ENCODE measurements around the gene ZNF366.

The ZNF366 gene

GRCh38 chr5:72460413-72460812, 46.8 kb downstream of the ZNF366 start:
- no peak overlapping the region for H3K4me2 ChIP-seq (ENCODE audit: low read length)
- H3K18ac ChIP-seq (ENCODE audit: low read length): no peak overlapping the region
- no peak overlapping the region for H3K9ac ChIP-seq (ENCODE audit: low read length)
- DNase-seq: no peak
- no peak overlapping the region for H4K8ac ChIP-seq (ENCODE audit: low read depth, low read length)
- no peak overlapping the region for H3K4me3 ChIP-seq (ENCODE audit: low read length)
- no peaks in the 10 kb centered on the region for H3K27me3 ChIP-seq (ENCODE audit: insufficient read depth, low read length, poor library complexity)
- H3K4me1 ChIP-seq (ENCODE audit: control insufficient read depth, low read depth, low read length): no peaks in the 10 kb centered on the region
- H3K23ac ChIP-seq (ENCODE audit: low read length): no peak overlapping the region
- no peaks in the 10 kb centered on the region for H3K79me1 ChIP-seq (ENCODE audit: low read length)
- H3K4ac ChIP-seq (ENCODE audit: low read depth, low read length): no peak overlapping the region
- H2BK15ac ChIP-seq (replicated peaks; ENCODE audit: low read depth): no peak overlapping the region
- no peaks in the 10 kb centered on the region for H3K36me3 ChIP-seq (ENCODE audit: control insufficient read depth, insufficient read depth, low read length)
- no peak overlapping the region for H2BK5ac ChIP-seq (ENCODE audit: low read length)
- H3K27ac ChIP-seq (ENCODE audit: low read depth, low read length): no peak overlapping the region
- H3K56ac ChIP-seq (ENCODE audit: low read length): no peak overlapping the region
- H3K79me2 ChIP-seq (ENCODE audit: control insufficient read depth, insufficient read depth, low read length): no peaks in the 10 kb centered on the region
- H2BK120ac ChIP-seq (ENCODE audit: low read depth, low read length): no peak overlapping the region
- H2AK5ac ChIP-seq (ENCODE audit: low read length): no peak overlapping the region
- WGBS (ENCODE audit: extremely low coverage, insufficient coverage, low lambda C conversion rate): no CpG with 5 or more reads among the region's 27 CpGs
- no peak overlapping the region for H4K5ac ChIP-seq (ENCODE audit: low read length)

GRCh38 chr5:72459913-72460312, 47.3 kb downstream of the ZNF366 start:
- Histone ChIP-seq H3K4me1 (ENCODE audit: control insufficient read depth, low read depth, low read length) (no peaks in the 10 kb centered on the region), H4K8ac (ENCODE audit: low read depth, low read length) (no peak overlapping the region), H2BK15ac (replicated peaks; ENCODE audit: low read depth) (no peak overlapping the region), H3K18ac (ENCODE audit: low read length) (no peak overlapping the region), H3K4ac (ENCODE audit: low read depth, low read length) (no peak overlapping the region), H3K4me3 (ENCODE audit: low read length) (no peak overlapping the region), H3K27me3 (ENCODE audit: insufficient read depth, low read length, poor library complexity) (no peaks in the 10 kb centered on the region), H3K79me2 (ENCODE audit: control insufficient read depth, insufficient read depth, low read length) (no peaks in the 10 kb centered on the region), H2AK5ac (ENCODE audit: low read length) (no peak overlapping the region), H4K5ac (ENCODE audit: low read length) (no peak overlapping the region), H2BK120ac (ENCODE audit: low read depth, low read length) (no peak overlapping the region), H3K23ac (ENCODE audit: low read length) (no peak overlapping the region), H3K56ac (ENCODE audit: low read length) (no peak overlapping the region), H2BK5ac (ENCODE audit: low read length) (no peak overlapping the region), H3K79me1 (ENCODE audit: low read length) (no peaks in the 10 kb centered on the region), H3K36me3 (ENCODE audit: control insufficient read depth, insufficient read depth, low read length) (no peaks in the 10 kb centered on the region), H3K4me2 (ENCODE audit: low read length) (no peak overlapping the region), H3K9ac (ENCODE audit: low read length) (no peak overlapping the region), H3K27ac (ENCODE audit: low read depth, low read length) (no peak overlapping the region)
- DNase-seq: no peak
- no CpG with 5 or more reads among the region's 18 CpGs for WGBS (ENCODE audit: extremely low coverage, insufficient coverage, low lambda C conversion rate)

GRCh38 chr5:72459089-72459661, 48.0 kb downstream of the ZNF366 start:
- Histone ChIP-seq H3K23ac (ENCODE audit: low read length) (no peak overlapping the region), H3K36me3 (ENCODE audit: control insufficient read depth, insufficient read depth, low read length) (no peaks in the 10 kb centered on the region), H3K4me1 (ENCODE audit: control insufficient read depth, low read depth, low read length) (no peaks in the 10 kb centered on the region), H4K8ac (ENCODE audit: low read depth, low read length) (no peak overlapping the region), H3K79me1 (ENCODE audit: low read length) (no peaks in the 10 kb centered on the region), H3K79me2 (ENCODE audit: control insufficient read depth, insufficient read depth, low read length) (no peaks in the 10 kb centered on the region), H3K4ac (ENCODE audit: low read depth, low read length) (no peak overlapping the region), H2BK120ac (ENCODE audit: low read depth, low read length) (no peak overlapping the region), H2BK15ac (replicated peaks; ENCODE audit: low read depth) (no peak overlapping the region), H3K56ac (ENCODE audit: low read length) (no peak overlapping the region), H3K4me3 (ENCODE audit: low read length) (no peak overlapping the region), H4K5ac (ENCODE audit: low read length) (no peak overlapping the region), H3K18ac (ENCODE audit: low read length) (no peak overlapping the region), H3K27ac (ENCODE audit: low read depth, low read length) (no peak overlapping the region), H3K27me3 (ENCODE audit: insufficient read depth, low read length, poor library complexity) (no peaks in the 10 kb centered on the region), H2BK5ac (ENCODE audit: low read length) (no peak overlapping the region), H2AK5ac (ENCODE audit: low read length) (no peak overlapping the region), H3K9ac (ENCODE audit: low read length) (no peak overlapping the region), H3K4me2 (ENCODE audit: low read length) (no peak overlapping the region)
- no CpG with 5 or more reads among the region's 5 CpGs for WGBS (ENCODE audit: extremely low coverage, insufficient coverage, low lambda C conversion rate)
- DNase-seq: no peak

DNA sequence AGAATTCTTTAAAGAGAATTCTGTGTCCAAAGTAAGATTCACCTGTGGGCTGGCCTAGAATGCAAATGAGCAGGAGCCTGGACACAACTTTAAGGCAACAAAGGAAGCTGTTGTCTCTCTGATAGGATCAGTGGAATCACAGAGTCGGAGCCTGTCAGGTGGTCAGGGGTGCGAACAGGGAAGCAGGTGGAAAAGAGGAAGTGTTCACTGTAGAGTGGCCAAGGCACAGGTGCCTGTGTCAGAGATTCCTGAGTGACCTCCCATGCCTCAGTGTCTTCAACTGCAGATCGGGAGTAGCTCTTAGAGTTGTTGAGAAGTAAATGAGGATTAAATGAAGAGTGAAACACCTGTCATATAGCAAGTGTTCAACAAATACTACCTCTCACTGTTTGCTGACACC, 48.8 kb downstream of the ZNF366 start:
- Histone ChIP-seq H4K5ac (ENCODE audit: low read length) (no peak overlapping the region), H3K36me3 (ENCODE audit: control insufficient read depth, insufficient read depth, low read length) (no peaks in the 10 kb centered on the region), H3K4ac (ENCODE audit: low read depth, low read length) (no peak overlapping the region), H3K9ac (ENCODE audit: low read length) (no peak overlapping the region), H2AK5ac (ENCODE audit: low read length) (no peak overlapping the region), H3K79me1 (ENCODE audit: low read length) (no peaks in the 10 kb centered on the region), H3K4me1 (ENCODE audit: control insufficient read depth, low read depth, low read length) (no peaks in the 10 kb centered on the region), H3K4me3 (ENCODE audit: low read length) (no peak overlapping the region), H2BK5ac (ENCODE audit: low read length) (no peak overlapping the region), H3K56ac (ENCODE audit: low read length) (no peak overlapping the region), H2BK120ac (ENCODE audit: low read depth, low read length) (no peak overlapping the region), H3K23ac (ENCODE audit: low read length) (no peak overlapping the region), H3K18ac (ENCODE audit: low read length) (no peak overlapping the region), H3K4me2 (ENCODE audit: low read length) (no peak overlapping the region), H2BK15ac (replicated peaks; ENCODE audit: low read depth) (no peak overlapping the region), H3K79me2 (ENCODE audit: control insufficient read depth, insufficient read depth, low read length) (no peaks in the 10 kb centered on the region), H4K8ac (ENCODE audit: low read depth, low read length) (no peak overlapping the region), H3K27ac (ENCODE audit: low read depth, low read length) (no peak overlapping the region), H3K27me3 (ENCODE audit: insufficient read depth, low read length, poor library complexity) (no peaks in the 10 kb centered on the region)
- no CpG with 5 or more reads among the region's 3 CpGs for WGBS (ENCODE audit: extremely low coverage, insufficient coverage, low lambda C conversion rate)
- DNase-seq: no peak

GRCh38 chr5:72457491-72457890, 49.7 kb downstream of the ZNF366 start:
- Histone ChIP-seq H3K27me3 (ENCODE audit: insufficient read depth, low read length, poor library complexity) (no peaks in the 10 kb centered on the region), H3K56ac (ENCODE audit: low read length) (no peak overlapping the region), H3K4me3 (ENCODE audit: low read length) (no peak overlapping the region), H3K4ac (ENCODE audit: low read depth, low read length) (no peak overlapping the region), H3K18ac (ENCODE audit: low read length) (no peak overlapping the region), H3K9ac (ENCODE audit: low read length) (no peak overlapping the region), H4K5ac (ENCODE audit: low read length) (no peak overlapping the region), H3K79me2 (ENCODE audit: control insufficient read depth, insufficient read depth, low read length) (no peaks in the 10 kb centered on the region), H2BK120ac (ENCODE audit: low read depth, low read length) (no peak overlapping the region), H3K27ac (ENCODE audit: low read depth, low read length) (no peak overlapping the region), H2AK5ac (ENCODE audit: low read length) (no peak overlapping the region), H3K36me3 (ENCODE audit: control insufficient read depth, insufficient read depth, low read length) (no peaks in the 10 kb centered on the region), H3K4me2 (ENCODE audit: low read length) (no peak overlapping the region), H2BK5ac (ENCODE audit: low read length) (no peak overlapping the region), H3K4me1 (ENCODE audit: control insufficient read depth, low read depth, low read length) (peaks cover under 1% of the 10 kb centered on the region), H2BK15ac (replicated peaks; ENCODE audit: low read depth) (no peak overlapping the region), H4K8ac (ENCODE audit: low read depth, low read length) (no peak overlapping the region), H3K79me1 (ENCODE audit: low read length) (no peaks in the 10 kb centered on the region), H3K23ac (ENCODE audit: low read length) (no peak overlapping the region)
- no CpG with 5 or more reads among the region's 1 CpG for WGBS (ENCODE audit: extremely low coverage, insufficient coverage, low lambda C conversion rate)
- DNase-seq: no peak

GRCh38 chr5:72456391-72457074, 50.7 kb downstream of the ZNF366 start:
- no peak for DNase-seq
- Histone ChIP-seq H2BK120ac (ENCODE audit: low read depth, low read length) (no peak overlapping the region), H3K56ac (ENCODE audit: low read length) (no peak overlapping the region), H3K79me2 (ENCODE audit: control insufficient read depth, insufficient read depth, low read length) (no peaks in the 10 kb centered on the region), H2BK15ac (replicated peaks; ENCODE audit: low read depth) (no peak overlapping the region), H3K23ac (ENCODE audit: low read length) (no peak overlapping the region), H2AK5ac (ENCODE audit: low read length) (no peak overlapping the region), H3K79me1 (ENCODE audit: low read length) (no peaks in the 10 kb centered on the region), H3K4me1 (ENCODE audit: control insufficient read depth, low read depth, low read length) (peaks cover 3% of the 10 kb centered on the region), H3K27ac (ENCODE audit: low read depth, low read length) (no peak overlapping the region), H3K9ac (ENCODE audit: low read length) (no peak overlapping the region), H3K4ac (ENCODE audit: low read depth, low read length) (no peak overlapping the region), H4K8ac (ENCODE audit: low read depth, low read length) (no peak overlapping the region), H3K4me2 (ENCODE audit: low read length) (no peak overlapping the region), H3K27me3 (ENCODE audit: insufficient read depth, low read length, poor library complexity) (no peaks in the 10 kb centered on the region), H3K4me3 (ENCODE audit: low read length) (no peak overlapping the region), H2BK5ac (ENCODE audit: low read length) (no peak overlapping the region), H3K36me3 (ENCODE audit: control insufficient read depth, insufficient read depth, low read length) (no peaks in the 10 kb centered on the region), H4K5ac (ENCODE audit: low read length) (no peak overlapping the region), H3K18ac (ENCODE audit: low read length) (no peak overlapping the region)
- no CpG with 5 or more reads among the region's 8 CpGs for WGBS (ENCODE audit: extremely low coverage, insufficient coverage, low lambda C conversion rate)
